CD4-positive, alpha-beta T cell treated with Interleukin-15 for 4 hours (primary cell): ENCODE results near the gene CCDC78.
"Not testable (repeated sequence)": the region's sequence is repeated elsewhere in the genome, so short reads cannot be mapped to it uniquely, and the experiment has no call there.

ENCODE experiments used
- DNase-seq: peaks from one replicate; pipeline ENCODE4 v3.0.0-alpha.2; 2020; ENCODE audit warnings: low spot score

The CCDC78 gene

DNA sequence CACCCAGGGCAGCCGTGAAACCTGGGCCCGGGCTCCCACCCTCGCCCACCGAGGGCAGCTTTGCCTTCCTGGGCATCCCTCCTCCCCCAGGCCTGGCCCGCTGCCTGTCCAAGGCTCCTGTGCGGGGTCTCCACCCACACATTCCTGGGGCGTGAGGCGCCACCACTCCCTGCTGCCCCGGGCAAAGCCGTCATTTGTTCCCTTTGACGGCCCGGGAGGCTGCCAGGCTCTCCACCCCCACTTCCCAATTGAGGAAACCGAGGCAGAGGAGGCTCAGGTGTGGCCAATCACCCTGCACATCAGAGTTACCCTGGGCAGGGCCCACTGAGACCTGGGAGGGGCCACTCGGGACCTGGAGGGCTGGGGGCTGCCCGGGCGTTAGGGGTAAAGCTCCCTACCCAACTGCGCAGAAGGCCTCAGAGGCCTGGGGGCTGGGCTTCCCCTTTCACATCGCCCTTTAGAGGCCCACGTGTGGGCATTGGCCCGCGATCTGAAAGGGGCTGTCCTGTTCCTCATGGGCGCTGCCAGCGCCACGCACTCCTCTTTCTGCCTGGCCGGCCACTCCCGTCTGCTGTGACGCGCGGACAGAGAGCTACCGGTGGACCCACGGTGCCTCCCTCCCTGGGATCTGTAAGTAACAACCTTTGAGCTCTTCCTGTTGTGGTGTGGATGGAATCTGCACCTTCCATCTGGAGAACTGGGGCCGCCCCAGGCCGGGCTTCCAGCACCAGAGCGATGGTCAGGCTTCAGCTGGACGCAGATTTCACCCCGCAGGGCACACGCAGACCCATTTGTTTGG, 34.5 kb upstream of the CCDC78 start, which contains the start of gene MSLN:
TSS of gene MSLN (plus strand) at position 190 of the 799 bp plus-strand sequence. CDS start 1,947 bp downstream, outside the sequence.
- DNase-seq, result no peak

DNA sequence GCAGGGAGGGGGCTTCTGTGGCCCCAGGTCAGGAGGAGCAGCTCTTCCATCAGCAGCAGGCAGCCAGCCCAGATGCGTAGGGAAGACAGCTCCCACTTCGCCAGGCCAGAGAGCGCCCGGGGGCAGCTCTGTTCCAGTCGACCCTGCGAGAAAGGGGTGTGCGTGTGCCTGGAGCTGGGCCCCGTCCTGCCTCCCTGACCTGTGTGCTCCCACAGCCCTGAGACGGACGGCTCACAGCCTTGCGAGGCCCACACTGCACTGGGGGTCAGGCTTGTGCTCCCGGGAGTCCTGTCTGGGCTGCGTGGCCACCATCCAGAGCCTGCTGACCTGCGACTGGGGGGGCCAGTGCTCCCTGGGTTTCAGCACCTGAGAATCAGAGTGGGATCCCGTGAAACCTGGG, 33.8 kb upstream of the CCDC78 start:
- no peak for DNase-seq

DNA sequence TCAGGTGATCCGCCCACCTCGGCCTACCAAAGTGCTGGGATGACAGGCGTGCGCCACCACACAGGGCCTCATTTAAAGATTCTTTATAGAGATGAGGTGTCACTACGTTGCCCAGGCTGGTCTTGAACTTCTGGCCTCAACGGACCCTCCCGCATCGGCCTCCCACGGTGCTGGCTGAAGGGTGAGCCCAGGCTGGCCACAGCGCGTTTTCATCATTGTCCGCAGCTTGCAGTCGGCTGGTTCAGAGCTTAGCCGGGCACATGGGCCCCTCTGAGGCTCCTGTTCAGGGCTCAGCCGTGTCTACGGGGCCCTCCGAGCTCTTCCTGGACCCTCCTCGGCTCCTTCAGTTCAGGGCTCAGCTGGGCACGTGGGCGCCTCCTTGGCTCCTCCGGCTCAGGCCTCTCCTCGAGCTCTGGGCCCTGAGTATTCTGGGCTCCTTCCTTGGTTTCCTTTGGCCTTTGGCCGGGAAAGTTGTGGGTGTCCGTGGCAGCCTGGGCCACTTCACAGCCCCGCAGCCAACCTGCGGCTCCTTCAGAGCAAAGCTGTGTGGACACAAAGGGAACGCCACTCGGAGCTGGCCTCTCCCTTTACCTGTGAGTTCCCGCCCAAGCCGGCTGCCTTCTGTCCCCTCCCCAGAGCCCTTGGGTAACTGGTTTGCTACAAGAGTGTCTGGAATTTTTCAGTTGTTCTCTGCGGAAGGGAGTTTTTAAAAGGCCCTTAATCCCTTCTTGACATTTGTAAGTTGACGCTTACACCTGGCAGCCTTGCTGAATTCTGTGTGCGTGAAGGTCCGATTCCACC, 33.1 kb upstream of the CCDC78 start:
- DNase-seq, result no peak

DNA sequence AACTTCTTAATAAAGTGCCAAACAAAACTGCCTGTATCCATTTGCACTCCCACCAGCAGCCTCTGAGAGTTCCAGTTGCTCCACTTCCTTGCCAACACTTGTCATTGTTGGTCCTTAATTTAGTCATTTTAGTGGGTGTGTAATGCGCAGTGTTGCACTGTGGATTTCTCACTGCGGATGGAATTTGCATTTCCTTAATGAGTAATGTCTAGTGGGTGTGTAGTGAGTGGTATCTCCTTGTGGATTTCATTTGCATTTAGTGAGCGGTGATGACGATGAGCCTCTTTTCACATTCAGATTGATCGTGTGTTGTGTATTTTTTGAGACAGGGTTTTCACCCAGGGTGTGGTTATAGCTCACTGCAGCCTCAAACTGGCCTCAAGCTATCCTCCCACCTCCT, 30.2 kb upstream of the CCDC78 start:
- no peak for DNase-seq

DNA sequence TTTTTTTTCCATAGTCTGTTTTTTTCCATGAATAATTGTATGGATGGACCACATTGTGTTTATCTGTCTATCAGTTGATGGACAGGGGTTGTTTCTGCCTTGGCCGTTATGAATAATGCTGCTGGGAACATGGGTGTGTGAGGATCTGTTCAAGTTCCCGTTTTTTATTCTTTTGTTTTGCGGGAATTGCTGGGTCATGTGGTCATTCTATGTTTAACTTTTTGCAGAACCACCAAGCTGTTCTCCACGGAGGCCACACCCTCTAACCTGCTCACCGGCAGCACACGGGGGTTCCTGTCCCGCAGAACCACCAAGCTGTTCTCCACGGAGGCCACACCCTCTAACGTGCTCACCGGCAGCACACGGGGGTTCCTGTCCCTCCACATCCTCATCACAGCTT, 28.4 kb upstream of the CCDC78 start:
- no peak for DNase-seq

DNA sequence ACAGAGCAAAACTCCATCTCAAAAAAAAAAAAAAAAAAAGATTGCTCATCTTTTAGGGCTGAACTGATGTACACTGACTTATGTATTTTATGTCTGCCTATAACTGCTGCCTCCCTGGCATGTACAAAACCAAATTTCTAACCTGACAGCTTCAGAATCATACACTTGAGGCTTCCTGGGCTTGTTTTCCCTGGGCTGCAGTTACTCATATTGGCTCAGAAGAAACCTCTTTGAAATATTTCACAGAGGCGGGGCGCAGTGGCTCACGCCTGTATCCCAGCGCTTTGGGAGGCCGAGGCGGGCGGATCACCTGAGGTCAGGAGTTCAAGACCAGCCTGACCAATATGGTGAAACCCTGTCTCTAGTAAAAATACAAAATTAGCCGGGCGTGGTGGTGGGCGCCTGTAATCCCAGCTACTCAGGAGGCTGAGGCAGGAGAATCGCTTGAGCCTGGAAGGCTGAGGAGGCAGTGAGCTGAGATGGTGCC, 27.9 kb upstream of the CCDC78 start:
- DNase-seq, result not testable (repeated sequence)

DNA sequence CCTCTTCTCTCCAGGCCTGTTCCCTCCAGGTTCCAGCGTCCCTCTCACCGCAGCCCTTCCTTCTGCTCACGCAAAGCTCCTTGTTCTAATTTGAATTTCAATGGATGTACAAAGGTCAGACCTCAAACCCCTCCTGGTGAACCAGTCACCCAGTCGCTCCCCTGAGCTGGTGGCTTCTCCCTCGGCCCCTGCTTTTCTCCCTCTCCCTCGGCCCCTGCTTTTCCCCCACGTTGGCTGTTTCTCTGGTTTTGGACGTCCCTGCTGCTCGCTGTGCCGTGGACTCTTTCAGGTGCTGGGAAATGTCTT, 25.7 kb upstream of the CCDC78 start:
- no peak for DNase-seq

DNA sequence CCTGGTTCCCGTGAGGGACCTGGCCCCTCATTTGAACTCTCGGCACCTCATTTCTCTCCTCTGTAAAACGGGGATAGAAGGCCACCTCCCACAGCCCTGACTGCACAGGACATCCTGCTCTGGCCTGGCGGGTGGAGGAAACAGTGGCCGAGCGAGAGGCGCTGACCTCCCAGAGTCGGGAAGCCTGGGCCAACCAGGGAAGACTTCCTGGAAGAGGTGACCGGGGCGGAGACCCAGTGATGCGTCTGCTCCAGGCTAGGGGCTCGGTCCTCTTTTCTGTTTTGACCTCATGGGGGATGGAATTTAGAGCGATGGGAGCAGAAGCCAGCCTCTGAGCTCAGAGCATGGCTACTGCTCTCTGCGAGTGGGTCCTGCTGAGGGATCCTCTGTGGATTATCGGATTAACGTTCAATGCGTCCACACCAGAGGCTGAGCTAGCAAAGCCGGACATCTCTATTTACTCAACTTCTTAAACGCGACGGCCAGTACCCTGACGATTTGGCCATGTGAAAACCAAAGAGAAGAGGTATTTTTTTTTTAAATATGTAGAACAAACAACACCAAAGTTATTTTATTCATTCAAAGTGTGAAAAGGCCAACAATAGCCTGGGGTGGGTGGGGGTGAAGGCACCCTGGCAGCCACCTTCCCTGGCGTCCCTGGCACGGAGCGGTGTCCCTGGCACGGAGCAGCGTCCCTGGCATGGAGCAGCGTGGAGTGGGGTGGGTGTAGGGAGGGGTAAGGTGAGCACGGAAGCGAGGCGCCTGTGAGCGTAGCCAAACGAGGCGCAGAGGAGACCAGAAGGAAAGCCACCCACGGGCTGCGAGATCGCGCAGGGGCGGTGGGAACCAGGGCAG, 25.1 kb upstream of the CCDC78 start:
- no peak for DNase-seq

DNA sequence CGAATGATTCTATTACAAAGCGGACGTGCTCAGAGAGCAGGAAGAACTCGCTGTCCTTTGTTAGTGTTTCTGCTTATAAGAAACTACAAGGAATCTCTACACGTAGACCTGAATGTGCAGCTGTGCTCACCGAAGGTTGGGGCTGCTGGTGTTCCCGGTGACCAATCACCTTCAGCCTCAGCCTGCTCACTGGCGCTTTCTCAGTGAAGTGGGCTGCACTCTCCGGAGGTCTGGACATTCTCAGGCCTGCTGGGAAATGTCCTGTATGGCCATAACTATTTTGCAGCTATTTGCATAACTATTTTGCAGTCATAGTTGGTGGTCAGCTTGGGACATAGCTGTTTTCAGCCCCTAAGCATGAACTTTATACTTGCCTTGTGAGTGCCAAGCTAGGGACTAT, 24.2 kb upstream of the CCDC78 start:
- no peak for DNase-seq

DNA sequence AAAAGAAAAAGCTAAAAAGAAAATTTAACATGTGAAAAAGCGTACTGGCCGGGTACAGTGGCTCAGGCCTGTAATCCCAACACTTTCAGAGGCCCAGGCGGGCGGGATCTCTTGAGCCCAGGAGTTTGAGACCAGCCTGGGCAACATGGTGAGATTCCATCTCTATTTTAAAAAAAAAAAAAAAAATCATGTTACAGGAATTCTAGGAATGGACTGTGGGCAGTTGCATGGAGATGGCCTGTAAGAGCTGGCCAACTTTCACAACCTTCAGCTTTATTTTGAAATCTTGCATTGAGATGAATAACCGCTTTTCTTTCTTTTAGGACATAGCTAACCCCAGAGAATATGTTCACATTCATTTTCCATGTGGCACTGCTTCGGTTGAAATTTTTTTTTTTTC, 22.8 kb upstream of the CCDC78 start:
- no peak for DNase-seq

DNA sequence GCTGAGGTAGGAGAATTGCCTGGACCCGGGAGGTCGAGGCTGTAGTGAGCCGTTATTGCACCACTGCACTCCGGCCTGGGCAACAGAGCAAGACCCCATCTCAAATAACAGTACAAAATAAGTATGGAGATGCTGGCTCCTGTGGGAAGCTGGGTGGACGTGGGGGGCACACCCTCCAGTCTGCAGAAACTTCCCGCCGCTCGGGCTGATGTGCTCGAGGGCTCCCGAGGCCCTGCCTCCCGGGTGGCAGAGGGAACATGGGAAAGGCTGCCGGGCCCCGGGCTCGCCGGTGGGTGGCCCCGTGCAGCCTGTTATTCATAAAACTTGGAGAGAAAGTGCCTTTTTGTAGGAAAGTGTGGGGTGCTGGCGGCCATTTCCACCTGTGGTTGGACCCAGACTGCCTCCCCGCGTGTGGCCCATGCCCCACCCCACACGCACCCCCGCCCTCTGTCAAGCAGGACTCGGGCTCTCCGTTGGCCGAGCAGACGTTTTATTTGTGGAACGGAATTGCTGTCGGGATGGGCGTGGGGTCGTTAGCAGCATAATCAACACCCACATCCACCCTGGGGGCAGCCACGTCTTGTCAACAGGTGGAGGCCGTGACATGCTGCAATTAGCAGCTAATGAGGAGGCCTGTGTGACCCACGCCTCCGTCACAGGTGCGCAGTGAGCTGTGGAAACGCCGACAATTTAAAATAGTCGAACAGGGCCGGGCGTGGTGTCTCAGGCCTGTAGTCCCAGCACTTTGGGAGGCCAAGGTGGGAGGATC, 21.9 kb upstream of the CCDC78 start:
- DNase-seq, result no peak

DNA sequence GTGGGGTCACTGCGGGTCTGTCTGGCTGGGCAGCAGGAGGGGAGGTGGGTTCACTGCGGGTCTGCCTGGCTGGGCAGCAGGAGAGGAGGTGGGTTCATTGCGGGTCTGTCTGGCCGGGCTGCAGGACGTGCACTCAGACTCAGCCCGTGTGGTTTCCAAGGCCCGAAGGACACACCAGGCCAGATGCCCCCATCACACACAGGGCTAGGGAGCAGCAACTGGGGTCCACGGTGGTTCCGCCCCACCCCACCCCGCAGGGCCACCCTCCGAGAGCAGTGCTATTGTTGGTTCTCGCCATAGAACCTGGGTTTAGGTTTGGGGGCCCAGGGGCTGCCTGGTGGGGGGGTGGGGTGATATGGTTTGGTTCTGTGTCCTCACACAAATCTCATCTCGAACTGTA, 20.4 kb upstream of the CCDC78 start:
- no peak for DNase-seq

DNA sequence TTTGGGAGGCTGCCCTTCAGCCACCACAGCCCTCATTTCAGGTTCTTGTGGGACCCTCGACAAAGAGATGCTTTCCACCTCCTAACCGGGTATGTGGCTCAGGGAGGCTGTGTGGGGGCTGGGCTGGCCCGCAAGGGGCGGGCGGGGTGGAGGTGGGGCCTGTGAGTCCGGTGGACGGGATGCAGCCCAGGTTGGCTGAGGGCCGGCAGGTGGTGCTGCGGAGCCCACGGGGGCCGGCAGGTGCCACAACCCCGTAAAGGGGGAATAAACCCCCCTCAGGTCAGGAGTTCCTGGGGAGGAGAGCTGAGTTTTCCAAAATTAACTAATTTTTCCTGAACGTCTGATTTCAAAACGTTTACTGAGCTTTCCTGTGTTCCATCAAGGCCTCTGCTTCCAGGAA, 19.5 kb upstream of the CCDC78 start:
- DNase-seq, result no peak

DNA sequence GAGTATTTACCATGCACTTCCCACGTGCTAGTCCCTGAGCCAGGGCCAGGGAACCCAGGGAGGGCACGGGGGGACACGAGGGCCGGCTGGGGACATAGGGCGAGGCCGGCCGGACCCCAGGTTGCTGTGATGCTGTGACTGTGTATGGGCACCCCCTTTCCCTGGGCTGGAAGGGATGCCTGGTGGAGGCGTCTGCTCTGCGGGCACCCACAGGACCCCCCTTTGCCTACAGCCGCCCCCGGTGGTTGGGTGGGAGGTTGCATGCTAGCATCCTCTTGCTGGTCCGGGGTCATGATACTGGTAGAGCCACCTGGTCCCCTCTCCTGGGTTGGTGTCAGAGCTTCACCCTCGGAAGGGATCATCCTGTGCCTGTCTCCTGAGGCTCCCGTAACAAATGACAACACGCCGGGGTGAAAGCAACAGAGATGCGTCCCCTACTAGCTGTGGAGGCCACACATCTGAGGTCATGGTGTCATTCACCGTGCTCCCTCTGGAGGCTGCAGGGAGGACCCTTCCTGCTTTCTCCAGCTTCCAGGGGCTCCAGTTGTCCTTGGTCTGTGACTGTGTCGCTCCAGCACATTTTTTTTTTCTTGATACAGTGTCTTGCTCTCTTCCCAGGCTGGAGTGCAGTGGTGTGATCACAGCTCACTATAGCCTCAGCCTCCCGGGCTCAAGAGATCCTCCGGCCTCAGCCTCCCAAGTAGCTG, 17.7 kb upstream of the CCDC78 start:
- no peak for DNase-seq

DNA sequence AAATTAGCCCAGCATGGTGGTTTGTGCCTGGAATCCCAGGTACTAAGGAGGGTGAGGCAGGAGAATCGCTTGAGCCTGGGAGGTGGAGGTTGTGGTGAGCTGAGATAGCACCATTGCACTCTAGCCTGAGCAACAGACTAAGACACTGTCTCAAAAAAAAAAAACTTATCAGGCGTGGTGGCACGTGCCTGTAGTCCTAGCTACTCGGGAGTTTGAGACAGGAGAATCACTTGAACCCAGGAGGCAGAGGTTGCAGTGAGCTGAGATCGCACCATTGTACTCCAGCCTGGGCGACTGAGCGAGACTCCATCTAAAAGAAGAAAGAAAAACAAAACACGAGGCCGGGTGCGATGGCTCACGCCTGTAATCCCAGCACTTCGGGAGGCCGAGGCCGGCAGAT, 16.7 kb upstream of the CCDC78 start:
- DNase-seq, result not testable (repeated sequence)

DNA sequence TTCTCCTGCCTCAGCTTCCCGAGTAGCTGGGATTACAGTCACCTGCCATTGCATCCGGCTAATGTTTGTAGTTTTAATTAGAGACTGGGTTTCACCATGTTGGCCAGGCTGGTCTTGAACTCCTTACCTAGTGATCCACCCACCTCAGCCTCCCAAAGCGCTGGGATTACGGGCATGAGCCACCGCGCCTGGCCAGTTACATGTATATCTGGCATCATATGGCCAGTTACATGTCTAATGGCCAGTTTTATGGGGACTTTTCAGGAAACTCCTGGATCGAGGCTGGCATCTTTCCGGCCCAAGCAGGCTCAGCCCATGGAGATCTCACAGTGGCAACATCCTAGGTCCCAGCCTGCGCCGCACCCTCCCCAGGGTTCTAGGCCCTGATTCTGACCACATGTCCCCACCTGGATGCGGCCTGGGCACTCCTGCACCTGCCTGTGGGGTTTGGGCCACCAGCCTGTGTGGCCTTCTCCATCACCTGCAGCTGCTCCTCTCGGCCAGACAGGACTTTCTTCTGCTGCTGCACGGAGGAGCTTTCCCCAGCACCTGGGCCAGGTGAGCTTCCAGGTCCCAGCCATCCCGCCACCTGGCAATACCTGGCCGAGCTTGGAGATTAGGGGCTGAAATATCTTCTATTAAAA, 15.9 kb upstream of the CCDC78 start:
- no peak for DNase-seq

DNA sequence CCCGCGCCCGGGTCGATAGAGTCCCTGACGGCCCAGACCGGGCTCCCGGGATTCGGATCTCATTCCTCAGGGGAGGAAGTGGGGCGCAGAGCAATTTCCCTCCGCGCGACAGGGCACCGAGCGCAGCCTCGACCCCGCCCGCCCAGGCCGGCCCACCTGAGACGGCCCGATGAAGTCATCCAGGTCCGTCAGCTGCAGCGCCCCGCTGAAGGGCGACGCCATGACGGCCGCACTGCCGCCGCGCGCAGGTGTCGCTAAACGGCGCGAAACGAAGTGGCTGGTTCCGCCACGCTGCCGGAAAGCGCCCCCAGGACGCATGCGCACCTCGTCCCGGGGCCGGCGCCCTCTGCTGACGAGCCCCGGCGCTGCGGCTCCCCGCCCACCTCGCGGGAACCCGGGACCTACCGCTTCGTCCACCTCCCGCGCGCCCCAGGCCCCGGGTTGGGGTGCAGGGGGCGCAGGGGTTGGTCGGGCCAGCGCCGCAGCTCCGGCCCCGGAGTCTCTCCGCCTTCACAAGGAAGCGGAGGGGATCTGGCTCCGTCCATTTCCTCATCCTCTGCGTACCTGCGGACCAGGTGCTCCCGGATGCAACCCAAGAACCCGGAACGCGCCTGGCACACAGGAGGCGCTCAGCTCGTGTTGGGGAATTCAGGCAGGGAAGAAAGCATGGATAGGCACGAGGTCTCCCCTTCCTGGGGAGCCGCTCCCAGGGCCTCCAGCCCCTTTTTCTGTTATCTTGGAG, 14.7 kb upstream of the CCDC78 start, which contains the start of gene CIAO3:
TSS of gene CIAO3 (minus strand) at position 234 of the 742 bp plus-strand sequence. CDS start at position 222, 12 bp downstream.
- peak; percentile 92 for DNase-seq

DNA sequence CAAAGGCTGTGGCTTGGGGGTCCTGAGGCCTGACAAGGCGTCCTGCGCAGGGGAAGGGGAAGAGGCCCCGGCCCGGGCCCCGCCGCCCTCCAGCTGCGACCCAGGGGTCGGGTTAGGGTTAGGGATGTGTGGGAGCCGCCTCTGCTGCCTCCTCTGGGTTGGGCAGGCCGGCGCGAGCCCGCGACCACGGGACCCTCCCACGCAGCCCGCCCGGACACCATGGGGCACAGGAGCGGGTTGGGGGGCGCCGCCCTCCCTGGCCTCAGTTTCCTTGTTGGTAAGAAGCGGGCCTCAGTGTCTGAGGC, 14.2 kb upstream of the CCDC78 start:
- no peak for DNase-seq

DNA sequence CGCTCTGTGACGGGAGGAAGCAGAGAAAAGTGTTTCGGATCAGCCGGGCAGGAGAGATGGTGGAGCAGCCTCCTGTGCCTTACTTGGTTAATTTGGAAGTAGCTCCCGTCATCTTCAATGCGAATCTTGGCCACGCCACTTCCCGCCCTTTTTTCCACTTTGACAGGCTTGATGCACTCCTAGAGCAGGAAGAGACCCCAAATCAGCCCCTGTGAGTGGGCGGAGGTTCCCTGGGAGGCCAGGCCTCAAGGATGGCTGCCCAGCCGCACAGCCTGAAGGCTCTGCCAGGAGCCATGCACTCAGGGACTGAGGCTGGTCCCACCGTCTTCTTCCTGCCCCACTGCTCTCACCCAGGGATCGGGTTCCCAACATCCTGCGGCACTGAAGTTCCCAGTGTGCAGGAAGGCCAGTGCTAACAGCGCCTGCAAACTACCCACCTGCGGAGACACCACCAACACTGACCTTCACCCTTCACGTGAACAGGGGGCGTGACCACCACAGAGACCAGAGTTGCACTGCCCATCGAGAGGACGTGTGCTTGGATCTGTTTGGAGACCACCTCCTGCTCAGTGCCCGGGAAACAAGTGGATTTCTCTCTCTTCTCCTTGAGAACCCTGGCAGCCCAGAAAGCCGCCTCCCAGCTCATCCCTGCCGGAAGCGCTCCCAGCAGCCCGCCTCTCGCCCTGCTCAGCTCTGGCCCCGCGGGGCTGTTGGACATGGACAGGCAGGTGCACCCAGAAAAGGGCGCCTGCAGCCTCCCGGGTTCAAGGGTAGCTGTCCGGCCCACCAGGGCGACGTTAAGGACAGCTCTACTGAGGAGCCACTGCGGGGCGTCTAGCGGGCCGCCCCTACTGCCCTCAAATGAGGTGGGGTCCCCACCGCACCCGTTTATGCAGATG, 13.6 kb upstream of the CCDC78 start:
- DNase-seq, result no peak
